Left lung (tissue), 10 donors: ENCODE results near the gene PLA2G2F. TPM values are rescaled to one million over a fixed set of nuclear protein-coding genes. Genes with fewer than 3 reads are reported as not detected.
A peak's percentile ranks its signal among the peaks of the same experiment; 100 is the strongest.

Source experiments
- ATAC-seq: fragments of 200-7000 bp; cut with Tn5 transposase; one replicate; pipeline ENCODE4 v1.9.1; 2020; ENCODE audit warnings: moderate library complexity
- DNase-seq, 4 donors: peaks; one replicate each; pipeline ENCODE4 v3.0.0-alpha.2; 2013 to 2020
- H3K27ac ChIP-seq, 2 donors: fragments of 200-600 bp; sonication (generic) in 1 of 2; one replicate each; pipeline versions ENCODE4 v1.5.0 to v1.8.0; 2020 to 2021
- H3K27me3 ChIP-seq, 2 donors: fragments of 200-600 bp; sonication (generic) in 1 of 2; one replicate each; pipeline versions ENCODE4 v1.5.0 to v1.8.0; 2020 to 2021
- H3K36me3 ChIP-seq, 2 donors: fragments of 200-600 bp; sonication (generic) in 1 of 2; one replicate each; pipeline versions ENCODE4 v1.5.0 to v1.8.0; 2020 to 2021
- H3K4me1 ChIP-seq, 2 donors: fragments of 200-600 bp; one replicate each; pipeline ENCODE4 v1.8.0; 2021
- H3K4me3 ChIP-seq, 2 donors: fragments of 200-600 bp; sonication (generic) in 1 of 2; one replicate each; pipeline versions ENCODE4 v1.5.0 to v1.8.0; 2020 to 2021; ENCODE audit warnings: mild to moderate bottlenecking in 1 of 2
- H3K9me3 ChIP-seq, 2 donors: fragments of 200-600 bp; sonication (generic) in 1 of 2; one replicate each; pipeline versions ENCODE4 v1.5.0 to v1.8.0; 2020 to 2021
- CTCF ChIP-seq, 2 donors: fragments of 200-600 bp; sonication (generic) in 1 of 2; IDR thresholded peaks; one replicate each; pipeline versions ENCODE4 v1.5.0 to v1.8.0; 2021; ENCODE audit warnings: antibody characterized with exemption in 2 of 2
- intact Hi-C, 2 donors: fragments of 100-400 bp; cut with DNase I; formaldehyde crosslinking; loops; one replicate each; pipeline versions ENCODE4 v1.11.2 to v1.14.2; 2022
- polyA plus RNA-seq, 6 donors: library from polyadenylated mRNA; unstranded; fragments of 120-200 nt; gene quantifications; one replicate each; pipeline ENCODE4 v1.2.1, GENCODE V29; 2013; ENCODE audit not compliant: insufficient read length in 6 of 6
- total RNA-seq, 2 donors: library from RNA; stranded (reverse); fragmentation: NEBNext Ultra II Directional; extraction: Animal tissue kit (Norgen Biotek cat#: 25700); gene quantifications; one replicate each; pipeline ENCODE4 v1.2.1, GENCODE V29; 2021
- donor health status: DM: no; HTN: yes; CAD: no.
- donor health status: DM: no; HTN: no; CAD: no.

The PLA2G2F gene
- total and polyA plus RNA-seq, 8 donors: not detected

- DNase-seq (no peak), ATAC-seq (peak; percentile 16)
- intact Hi-C loops: no loop called here
Measured at GRCh38 chr1:20165522-20165951, 26.4 kb downstream of the PLA2G2F start.

GRCh38 chr1:20166051-20166450 is 26.9 kb downstream of the PLA2G2F start:
- TF ChIP-seq CTCF (IDR thresholded peaks at IDR 0.05): no peak
- no peaks in the 10 kb centered on the region for H3K36me3 ChIP-seq
- no peak overlapping the region for H3K27ac ChIP-seq
- DNase-seq: no peak
- no peak overlapping the region for H3K4me3 ChIP-seq
- H3K27me3 ChIP-seq: no peaks in the 10 kb centered on the region
- intact Hi-C loops: no loop called here
- no peak for ATAC-seq
- H3K9me3 ChIP-seq: peaks cover 0 to 20% of the 10 kb centered on the region in 2 donors
- H3K4me1 ChIP-seq: peaks cover 0 to 4% of the 10 kb centered on the region in 2 donors

More at GRCh38 chr1:20165522-20165951, 26.4 kb downstream of the PLA2G2F start:
- H3K27ac ChIP-seq: no peak overlapping the region
- peaks cover 0 to 4% of the 10 kb centered on the region in 2 donors for H3K4me1 ChIP-seq
- H3K4me3 ChIP-seq: no peak overlapping the region
- H3K36me3 ChIP-seq: no peaks in the 10 kb centered on the region
- peak in 1 of 2 donors; percentile 34 for TF ChIP-seq CTCF (IDR thresholded peaks at IDR 0.05)
- H3K27me3 ChIP-seq: no peaks in the 10 kb centered on the region
- peaks cover 0 to 25% of the 10 kb centered on the region in 2 donors for H3K9me3 ChIP-seq

- ATAC-seq (no peak), DNase-seq (no peak)
- Histone ChIP-seq H3K4me1 (peaks cover 0 to 4% of the 10 kb centered on the region in 2 donors), H3K4me3 (no peak overlapping the region), H3K27ac (no peak overlapping the region), H3K9me3 (peaks cover 0 to 9% of the 10 kb centered on the region in 2 donors), H3K36me3 (no peaks in the 10 kb centered on the region), H3K27me3 (no peaks in the 10 kb centered on the region)
- intact Hi-C loops: no loop called here
- no peak for TF ChIP-seq CTCF (IDR thresholded peaks at IDR 0.05)
Measured at GRCh38 chr1:20167126-20167525, 28.0 kb downstream of the PLA2G2F start.

DNA sequence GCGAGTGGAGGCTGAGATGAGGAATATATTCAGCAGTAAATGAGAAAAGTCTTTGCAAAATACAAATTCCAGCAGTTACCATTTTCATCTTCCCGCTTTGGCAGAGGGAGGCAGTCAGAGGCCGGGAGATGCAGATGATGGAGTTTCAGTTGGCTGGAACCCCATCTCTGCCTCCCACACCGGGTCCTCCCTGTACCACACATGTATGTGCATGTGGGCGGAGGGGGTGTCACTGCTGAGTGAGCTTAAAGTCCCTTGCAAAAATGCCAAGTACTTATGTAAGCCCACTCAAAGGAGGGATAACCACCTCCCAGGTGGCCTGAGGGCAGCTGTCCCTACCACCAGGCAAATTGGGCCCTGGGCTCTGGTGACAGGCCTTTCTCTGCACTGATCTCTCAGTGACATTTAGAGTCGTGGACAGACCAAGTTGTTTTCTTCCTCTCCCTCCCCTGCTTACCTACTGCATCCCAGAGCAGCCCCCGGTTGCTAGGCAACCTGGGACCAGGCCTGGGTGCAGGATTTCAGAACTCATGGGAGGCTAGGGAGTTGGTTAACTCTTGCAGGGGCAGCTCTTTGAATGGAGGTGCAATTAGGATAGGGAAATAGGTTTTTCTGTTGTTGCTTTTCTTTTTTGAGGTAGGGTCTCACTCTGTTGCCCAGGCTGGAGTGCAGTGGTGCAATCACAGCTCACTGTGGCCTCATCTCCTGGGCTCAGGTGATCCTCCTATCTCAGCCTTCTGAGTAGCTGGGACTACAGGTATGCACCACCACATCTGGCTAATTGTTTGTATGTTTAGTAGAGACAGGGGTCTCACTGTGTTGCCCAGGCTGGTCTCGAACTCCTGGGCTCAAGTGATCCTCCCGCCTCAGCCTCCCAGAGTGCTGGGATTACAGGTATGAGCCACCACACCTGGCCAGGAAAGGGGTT is 29.7 kb downstream of the PLA2G2F start:
- Histone ChIP-seq H3K27me3 (no peaks in the 10 kb centered on the region), H3K36me3 (no peaks in the 10 kb centered on the region), H3K27ac (no peak overlapping the region), H3K4me1 (peaks cover 0 to 4% of the 10 kb centered on the region in 2 donors), H3K9me3 (no peaks in the 10 kb centered on the region), H3K4me3 (no peak overlapping the region)
- ATAC-seq (no peak), DNase-seq (no peak)
- no peak for TF ChIP-seq CTCF (IDR thresholded peaks at IDR 0.05)
- intact Hi-C loops: no loop called here

GRCh38 chr1:20169932-20170331 is 30.8 kb downstream of the PLA2G2F start:
- no peak for ATAC-seq
- H3K27ac ChIP-seq: no peak overlapping the region
- no peak overlapping the region for H3K4me3 ChIP-seq
- H3K9me3 ChIP-seq: no peaks in the 10 kb centered on the region
- peaks cover 0 to 2% of the 10 kb centered on the region in 2 donors for H3K4me1 ChIP-seq
- H3K36me3 ChIP-seq: no peaks in the 10 kb centered on the region
- no peak for DNase-seq
- intact Hi-C loops: no loop called here
- no peak for TF ChIP-seq CTCF (IDR thresholded peaks at IDR 0.05)
- H3K27me3 ChIP-seq: no peaks in the 10 kb centered on the region
